ENCODE measurements around the gene PITPNM1. TPM values are rescaled to one million over a fixed set of nuclear protein-coding genes. Genes with fewer than 3 reads are reported as not detected.

Gene PITPNM1
- total and polyA plus RNA-seq, 2 of the 13 experiments (the other 11 are each of a cell fraction or from before 2014, with no cell fraction given), result 8.2 to 8.5 TPM

DNA sequence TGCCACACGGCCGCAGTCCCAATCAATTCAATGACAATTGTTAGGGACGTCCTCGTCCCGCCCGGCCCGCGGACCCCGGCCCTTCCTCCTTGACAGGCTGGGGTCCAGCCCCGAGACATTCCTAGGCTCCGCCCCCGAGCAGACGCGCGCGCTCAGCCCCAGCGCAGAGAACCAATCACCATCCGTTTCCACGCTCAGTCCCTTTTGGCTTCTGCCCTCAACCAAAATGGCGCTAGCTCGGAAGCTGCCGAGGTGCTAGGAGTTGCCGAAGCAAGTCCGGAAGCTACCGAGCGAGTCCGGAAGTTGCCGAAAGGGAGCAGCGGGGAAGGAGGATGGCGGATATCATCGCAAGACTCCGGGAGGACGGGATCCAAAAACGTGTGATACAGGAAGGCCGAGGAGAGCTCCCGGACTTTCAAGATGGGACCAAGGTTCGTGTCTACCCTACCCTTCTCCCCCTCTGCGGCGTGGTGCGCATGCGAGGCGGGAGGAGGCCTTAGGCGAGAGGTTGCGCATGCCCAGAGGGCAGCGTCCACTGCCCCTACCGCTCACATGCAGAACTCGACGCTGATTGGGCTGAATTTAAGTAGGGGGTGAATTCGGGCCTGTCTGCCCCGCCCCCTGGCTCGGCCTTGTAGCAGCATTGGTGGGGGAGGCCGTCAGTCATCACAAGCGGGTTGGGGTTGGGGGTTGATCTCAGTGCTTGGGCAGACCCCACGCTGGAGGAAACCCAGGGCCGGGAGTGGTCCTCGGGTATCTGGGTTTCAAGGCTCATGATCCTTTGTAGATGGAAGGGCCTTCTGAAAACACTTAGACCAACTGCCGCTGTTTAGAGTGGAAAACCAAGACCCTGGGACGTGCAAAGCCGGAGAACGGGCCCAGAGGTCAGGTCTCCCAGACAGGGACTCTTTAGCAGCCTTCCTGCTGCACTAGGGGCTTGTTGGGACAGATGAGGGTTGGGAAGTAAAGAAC, 22.1 kb downstream of the PITPNM1 start, which contains the start of gene AIP (continued):
- TF ChIP-seq ZNF850 (CRISPR knock-in tag; conservative IDR thresholded peaks at IDR 0.05), result peak; percentile 34; the same call in 1 of the 2 replicates
- peak; percentile 72 for TF ChIP-seq ZNF234 (CRISPR knock-in tag; conservative IDR thresholded peaks at IDR 0.05)
- TF ChIP-seq, protein P1, sequence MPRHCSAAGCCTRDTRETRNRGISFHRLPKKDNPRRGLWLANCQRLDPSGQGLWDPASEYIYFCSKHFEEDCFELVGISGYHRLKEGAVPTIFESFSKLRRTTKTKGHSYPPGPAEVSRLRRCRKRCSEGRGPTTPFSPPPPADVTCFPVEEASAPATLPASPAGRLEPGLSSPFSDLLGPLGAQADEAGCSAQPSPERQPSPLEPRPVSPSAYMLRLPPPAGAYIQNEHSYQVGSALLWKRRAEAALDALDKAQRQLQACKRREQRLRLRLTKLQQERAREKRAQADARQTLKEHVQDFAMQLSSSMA (CRISPR knock-in tag; IDR thresholded peaks at IDR 0.05), result peak; percentile 97
- TF ChIP-seq SPEN (CRISPR knock-in tag; IDR thresholded peaks at IDR 0.05; ENCODE audit: low read depth), result peak; percentile 90
- no peak for TF ChIP-seq HOXA7 (CRISPR knock-in tag; IDR thresholded peaks at IDR 0.05)
- TF ChIP-seq MXI1 (IDR thresholded peaks at IDR 0.05; ENCODE audit: borderline replicate concordance, low read depth, low read length), result peak; percentile 47; the same call in 1 of the 3 replicates
- TF ChIP-seq, protein P2, sequence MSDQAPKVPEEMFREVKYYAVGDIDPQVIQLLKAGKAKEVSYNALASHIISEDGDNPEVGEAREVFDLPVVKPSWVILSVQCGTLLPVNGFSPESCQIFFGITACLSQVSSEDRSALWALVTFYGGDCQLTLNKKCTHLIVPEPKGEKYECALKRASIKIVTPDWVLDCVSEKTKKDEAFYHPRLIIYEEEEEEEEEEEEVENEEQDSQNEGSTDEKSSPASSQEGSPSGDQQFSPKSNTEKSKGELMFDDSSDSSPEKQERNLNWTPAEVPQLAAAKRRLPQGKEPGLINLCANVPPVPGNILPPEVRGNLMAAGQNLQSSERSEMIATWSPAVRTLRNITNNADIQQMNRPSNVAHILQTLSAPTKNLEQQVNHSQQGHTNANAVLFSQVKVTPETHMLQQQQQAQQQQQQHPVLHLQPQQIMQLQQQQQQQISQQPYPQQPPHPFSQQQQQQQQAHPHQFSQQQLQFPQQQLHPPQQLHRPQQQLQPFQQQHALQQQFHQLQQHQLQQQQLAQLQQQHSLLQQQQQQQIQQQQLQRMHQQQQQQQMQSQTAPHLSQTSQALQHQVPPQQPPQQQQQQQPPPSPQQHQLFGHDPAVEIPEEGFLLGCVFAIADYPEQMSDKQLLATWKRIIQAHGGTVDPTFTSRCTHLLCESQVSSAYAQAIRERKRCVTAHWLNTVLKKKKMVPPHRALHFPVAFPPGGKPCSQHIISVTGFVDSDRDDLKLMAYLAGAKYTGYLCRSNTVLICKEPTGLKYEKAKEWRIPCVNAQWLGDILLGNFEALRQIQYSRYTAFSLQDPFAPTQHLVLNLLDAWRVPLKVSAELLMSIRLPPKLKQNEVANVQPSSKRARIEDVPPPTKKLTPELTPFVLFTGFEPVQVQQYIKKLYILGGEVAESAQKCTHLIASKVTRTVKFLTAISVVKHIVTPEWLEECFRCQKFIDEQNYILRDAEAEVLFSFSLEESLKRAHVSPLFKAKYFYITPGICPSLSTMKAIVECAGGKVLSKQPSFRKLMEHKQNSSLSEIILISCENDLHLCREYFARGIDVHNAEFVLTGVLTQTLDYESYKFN (CRISPR knock-in tag; conservative IDR thresholded peaks at IDR 0.05), result peak; percentile 70
- peak; percentile 95 for TF ChIP-seq ZBTB38 (CRISPR knock-in tag; IDR thresholded peaks at IDR 0.05)
- TF ChIP-seq, protein P3, sequence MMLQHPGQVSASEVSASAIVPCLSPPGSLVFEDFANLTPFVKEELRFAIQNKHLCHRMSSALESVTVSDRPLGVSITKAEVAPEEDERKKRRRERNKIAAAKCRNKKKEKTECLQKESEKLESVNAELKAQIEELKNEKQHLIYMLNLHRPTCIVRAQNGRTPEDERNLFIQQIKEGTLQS (CRISPR knock-in tag; IDR thresholded peaks at IDR 0.05), result no peak
- no peak for TF ChIP-seq ZNF282 (IDR thresholded peaks at IDR 0.05; ENCODE audit: partially characterized antibody)
- TF ChIP-seq, protein P4, sequence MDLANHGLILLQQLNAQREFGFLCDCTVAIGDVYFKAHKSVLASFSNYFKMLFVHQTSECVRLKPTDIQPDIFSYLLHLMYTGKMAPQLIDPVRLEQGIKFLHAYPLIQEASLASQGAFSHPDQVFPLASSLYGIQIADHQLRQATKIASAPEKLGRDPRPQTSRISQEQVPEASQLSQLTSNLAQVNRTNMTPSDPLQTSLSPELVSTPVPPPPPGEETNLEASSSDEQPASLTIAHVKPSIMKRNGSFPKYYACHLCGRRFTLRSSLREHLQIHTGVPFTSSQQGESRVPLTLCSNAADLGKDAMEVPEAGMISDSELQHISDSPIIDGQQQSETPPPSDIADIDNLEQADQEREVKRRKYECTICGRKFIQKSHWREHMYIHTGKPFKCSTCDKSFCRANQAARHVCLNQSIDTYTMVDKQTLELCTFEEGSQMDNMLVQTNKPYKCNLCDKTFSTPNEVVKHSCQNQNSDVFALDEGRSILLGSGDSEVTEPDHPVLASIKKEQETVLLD (CRISPR knock-in tag; IDR thresholded peaks at IDR 0.05; ENCODE audit: low read depth), result 0 out of 2 replicates have a peak, but pooled peaks have one; percentile 58
- TF ChIP-seq BRCA1 (CRISPR knock-in tag; IDR thresholded peaks at IDR 0.05), result peak; percentile 94; the same call in 1 of the 2 replicates
- TF ChIP-seq SRSF1 (optimal IDR thresholded peaks at IDR 0.05; ENCODE audit: low read depth, low read length), result no peak
- TF ChIP-seq GTF2F1 (IDR thresholded peaks at IDR 0.05; ENCODE audit: low read length), result no peak
- TF ChIP-seq ZNF136 (CRISPR knock-in tag; IDR thresholded peaks at IDR 0.05; ENCODE audit: low read depth), result peak; percentile 81; the same call in 1 of the 2 replicates
- TF ChIP-seq, protein P5, sequence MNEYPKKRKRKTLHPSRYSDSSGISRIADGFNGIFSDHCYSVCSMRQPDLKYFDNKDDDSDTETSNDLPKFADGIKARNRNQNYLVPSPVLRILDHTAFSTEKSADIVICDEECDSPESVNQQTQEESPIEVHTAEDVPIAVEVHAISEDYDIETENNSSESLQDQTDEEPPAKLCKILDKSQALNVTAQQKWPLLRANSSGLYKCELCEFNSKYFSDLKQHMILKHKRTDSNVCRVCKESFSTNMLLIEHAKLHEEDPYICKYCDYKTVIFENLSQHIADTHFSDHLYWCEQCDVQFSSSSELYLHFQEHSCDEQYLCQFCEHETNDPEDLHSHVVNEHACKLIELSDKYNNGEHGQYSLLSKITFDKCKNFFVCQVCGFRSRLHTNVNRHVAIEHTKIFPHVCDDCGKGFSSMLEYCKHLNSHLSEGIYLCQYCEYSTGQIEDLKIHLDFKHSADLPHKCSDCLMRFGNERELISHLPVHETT (CRISPR knock-in tag; conservative IDR thresholded peaks at IDR 0.05), result peak; percentile 80
- TF ChIP-seq NAIF1 (CRISPR knock-in tag; IDR thresholded peaks at IDR 0.05; ENCODE audit: borderline replicate concordance), result peak; percentile 95
- peak; percentile 82; the same call in 1 of the 2 replicates for TF ChIP-seq ZNF556 (CRISPR knock-in tag; IDR thresholded peaks at IDR 0.05; ENCODE audit: borderline replicate concordance)
- peak; percentile 84 for TF ChIP-seq AKAP8 (CRISPR knock-in tag; IDR thresholded peaks at IDR 0.05)
- peak; percentile 94 for TF ChIP-seq CCDC6 (CRISPR knock-in tag; IDR thresholded peaks at IDR 0.05)
- peak; percentile 97 for TF ChIP-seq ZNF878 (CRISPR knock-in tag; IDR thresholded peaks at IDR 0.05)
- peak; percentile 92 for TF ChIP-seq ZNF30 (CRISPR knock-in tag; IDR thresholded peaks at IDR 0.05)

All from HepG2 (cell line).